ENCODE results near the gene LRSAM1.

LRSAM1 gene

DNA sequence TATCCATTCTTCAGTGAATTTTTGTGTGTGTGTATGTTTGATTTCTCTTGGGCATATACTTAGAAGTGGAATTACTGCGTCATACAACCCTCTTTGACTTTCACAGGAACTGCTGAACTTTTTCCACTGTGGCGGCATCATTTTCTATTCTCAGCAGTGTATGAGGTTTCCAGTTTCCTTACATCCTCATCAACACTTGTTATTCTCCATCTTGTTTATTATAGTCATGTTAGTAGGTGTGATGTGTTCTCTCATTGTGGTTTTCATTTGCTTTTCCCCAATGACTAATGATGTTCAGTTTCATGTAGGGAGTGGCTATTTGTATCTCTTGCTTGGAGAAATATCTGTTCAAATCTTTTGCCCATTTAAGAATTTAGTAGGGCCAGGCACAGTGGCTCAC, 24.6 kb upstream of the LRSAM1 start:
- DNase-seq (ENCODE audit: low read depth): peak; percentile 37

GRCh38 chr9:127428348-127428747, 23.0 kb upstream of the LRSAM1 start:
- DNase-seq (ENCODE audit: low read depth): no peak

DNA sequence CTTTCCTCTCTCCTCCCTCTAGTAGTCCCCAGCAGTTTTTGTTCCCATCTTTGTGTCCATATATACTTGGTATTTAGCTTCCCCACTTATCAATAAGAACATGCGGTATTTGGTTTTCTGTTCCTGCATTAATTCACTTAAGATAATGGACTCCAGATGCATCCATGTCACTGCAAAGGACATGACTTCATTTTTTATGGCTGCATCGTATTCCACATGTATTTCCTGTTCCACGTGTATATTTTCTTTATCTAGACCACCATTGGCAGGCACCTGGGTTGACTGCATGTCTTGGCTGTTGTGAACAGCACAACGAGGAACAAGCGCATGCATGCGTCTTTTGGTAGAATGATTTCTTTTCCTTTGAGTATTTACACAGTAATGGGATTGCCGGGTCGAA, 20.9 kb upstream of the LRSAM1 start:
- DNase-seq (ENCODE audit: low read depth): no peak

- DNase-seq (ENCODE audit: low read depth): no peak
Observed at GRCh38 chr9:127437497-127438264, 13.6 kb upstream of the LRSAM1 start.

DNA sequence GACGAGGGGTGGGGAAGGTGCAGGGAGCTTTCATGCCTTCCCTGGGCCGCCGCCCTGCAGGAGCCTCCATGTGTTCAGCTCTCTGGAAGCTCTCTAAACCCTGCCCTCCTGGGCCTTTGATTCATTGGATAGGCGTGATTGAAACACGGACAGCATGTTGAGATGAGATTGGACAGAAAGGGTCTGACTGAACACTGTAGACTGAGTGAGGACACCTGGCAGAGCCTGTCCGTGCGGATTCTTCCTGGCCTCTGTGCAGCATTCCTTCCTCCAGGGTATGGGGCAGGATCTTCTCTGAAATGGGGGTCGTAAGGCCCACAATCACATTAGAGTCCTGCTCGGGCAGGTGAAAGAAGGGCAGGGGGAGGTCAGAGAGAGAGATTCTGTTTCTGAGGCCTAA, 12.9 kb upstream of the LRSAM1 start:
- DNase-seq (ENCODE audit: low read depth): no peak

DNA sequence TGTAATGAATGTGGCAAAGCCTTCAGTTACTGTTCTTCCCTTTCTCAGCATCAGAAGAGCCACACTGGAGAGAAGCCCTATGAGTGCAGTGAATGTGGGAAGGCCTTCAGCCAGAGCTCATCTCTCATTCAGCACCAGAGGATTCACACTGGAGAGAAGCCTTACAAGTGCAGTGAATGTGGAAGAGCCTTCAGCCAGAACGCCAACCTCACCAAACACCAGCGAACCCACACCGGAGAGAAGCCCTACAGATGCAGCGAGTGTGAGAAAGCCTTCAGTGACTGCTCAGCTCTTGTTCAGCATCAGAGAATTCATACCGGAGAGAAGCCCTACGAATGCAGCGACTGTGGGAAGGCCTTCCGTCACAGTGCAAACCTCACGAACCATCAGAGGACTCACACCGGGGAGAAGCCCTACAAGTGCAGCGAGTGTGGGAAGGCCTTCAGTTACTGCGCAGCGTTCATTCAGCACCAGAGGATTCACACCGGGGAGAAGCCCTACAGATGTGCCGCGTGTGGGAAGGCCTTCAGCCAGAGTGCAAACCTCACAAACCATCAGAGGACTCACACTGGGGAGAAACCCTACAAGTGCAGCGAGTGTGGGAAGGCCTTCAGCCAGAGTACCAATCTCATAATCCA, 6.9 kb upstream of the LRSAM1 start:
- DNase-seq (ENCODE audit: low read depth): no peak

- no peak for DNase-seq (ENCODE audit: low read depth)
Observed at GRCh38 chr9:127444921-127445850, 6.1 kb upstream of the LRSAM1 start.

DNA sequence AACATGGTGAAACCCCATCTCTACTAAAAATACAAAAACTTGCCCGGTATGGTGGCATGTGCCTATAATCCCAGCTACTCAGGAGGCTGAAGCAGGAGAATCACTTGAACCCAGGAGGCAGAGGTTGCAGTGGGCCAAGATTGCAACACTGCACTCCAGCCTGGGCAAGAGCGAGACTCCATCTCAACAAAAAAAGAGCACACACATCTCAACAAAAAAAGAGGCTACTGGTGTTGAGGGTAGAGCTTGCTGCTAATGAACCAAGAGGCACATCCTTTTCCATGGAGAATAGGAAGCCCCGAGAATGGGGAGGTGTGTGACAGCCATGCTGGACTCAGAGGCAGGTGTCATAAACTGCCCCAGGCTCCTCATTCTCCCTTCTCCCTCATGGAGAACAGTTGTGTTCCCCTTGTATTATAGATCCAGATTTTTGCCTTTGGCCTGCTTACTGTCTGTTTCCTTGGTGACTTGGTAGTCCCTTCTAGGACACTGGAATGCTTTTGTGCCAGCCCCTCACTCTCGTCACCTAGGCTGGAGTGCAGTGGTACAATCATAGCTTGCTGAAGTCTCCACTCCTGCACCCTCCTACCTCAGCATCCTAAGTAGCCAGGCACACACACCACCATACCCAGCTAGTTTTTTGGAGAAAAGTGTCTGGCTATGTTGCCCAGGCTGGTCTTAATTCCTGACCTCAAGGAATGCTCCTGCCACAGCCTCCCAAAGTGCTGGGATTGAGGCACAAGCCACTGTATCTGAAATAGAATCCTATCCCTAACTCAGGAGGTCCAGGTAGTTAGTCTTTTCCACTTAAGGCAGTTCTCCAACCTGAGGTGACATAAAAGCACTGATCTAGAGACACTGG, 5.2 kb upstream of the LRSAM1 start:
- no peak for DNase-seq (ENCODE audit: low read depth)

- DNase-seq (ENCODE audit: low read depth): no peak
Observed at GRCh38 chr9:127446713-127447415, 4.4 kb upstream of the LRSAM1 start.

- no peak for DNase-seq (ENCODE audit: low read depth)
Observed at GRCh38 chr9:127447416-127448111, 3.7 kb upstream of the LRSAM1 start.

- no peak for DNase-seq (ENCODE audit: low read depth)
Observed at GRCh38 chr9:127448112-127448805, 3.1 kb upstream of the LRSAM1 start.

- no peak for DNase-seq (ENCODE audit: low read depth)
Observed at GRCh38 chr9:127449332-127449966, 1.9 kb upstream of the LRSAM1 start.

- DNase-seq (ENCODE audit: low read depth): no peak
Observed at GRCh38 chr9:127450243-127450760, 1.0 kb upstream of the LRSAM1 start.

- DNase-seq (ENCODE audit: low read depth): no peak
Observed at GRCh38 chr9:127451608-127451857, 223 bp downstream of the LRSAM1 start.

GRCh38 chr9:127451858-127452656, 747 bp downstream of the LRSAM1 start:
- DNase-seq (ENCODE audit: low read depth): no peak

- DNase-seq (ENCODE audit: low read depth): no peak
Observed at GRCh38 chr9:127452691-127453090, 1.4 kb downstream of the LRSAM1 start.

DNA sequence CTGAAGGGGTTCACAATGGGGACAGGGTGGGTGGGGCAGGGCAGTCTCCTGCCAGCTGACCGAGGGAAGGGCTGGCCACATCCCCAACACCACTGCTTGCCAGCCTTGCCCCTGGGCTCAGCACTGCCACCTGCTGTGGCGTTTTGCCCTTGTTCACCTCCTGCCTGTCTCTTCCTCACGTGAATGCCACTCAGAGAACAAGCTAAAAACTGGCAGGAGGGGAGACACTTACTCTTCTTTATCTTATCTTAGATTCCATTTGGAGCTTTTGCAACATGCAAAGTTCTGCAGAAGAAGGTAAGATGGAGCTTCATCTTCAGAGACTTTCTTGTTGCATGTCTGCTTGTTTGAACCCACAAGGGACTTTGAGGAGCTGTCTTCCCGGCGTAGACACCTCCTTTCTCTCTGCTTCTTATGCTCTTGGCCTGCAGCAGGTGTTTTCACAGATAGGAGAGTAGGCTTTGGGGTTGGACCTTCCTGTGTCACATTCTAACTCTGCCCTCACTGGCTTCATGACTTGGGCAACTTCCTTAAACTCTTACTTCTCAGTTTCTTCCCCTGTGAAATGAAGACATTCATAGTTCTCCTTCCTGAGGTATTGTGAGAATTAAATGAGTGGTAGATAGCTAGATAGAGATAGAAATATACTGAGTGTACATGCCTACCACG, 4.1 kb downstream of the LRSAM1 start:
- no peak for DNase-seq (ENCODE audit: low read depth)

Measured in stimulated activated CD4-positive, alpha-beta T cell treated with anti-CD3 and anti-CD28 coated beads, Interleukin-2, amount 100 ng/mL, for 4 hours (primary cell).